ENCODE results near the gene ALDH1A1.

Gene ALDH1A1

DNA sequence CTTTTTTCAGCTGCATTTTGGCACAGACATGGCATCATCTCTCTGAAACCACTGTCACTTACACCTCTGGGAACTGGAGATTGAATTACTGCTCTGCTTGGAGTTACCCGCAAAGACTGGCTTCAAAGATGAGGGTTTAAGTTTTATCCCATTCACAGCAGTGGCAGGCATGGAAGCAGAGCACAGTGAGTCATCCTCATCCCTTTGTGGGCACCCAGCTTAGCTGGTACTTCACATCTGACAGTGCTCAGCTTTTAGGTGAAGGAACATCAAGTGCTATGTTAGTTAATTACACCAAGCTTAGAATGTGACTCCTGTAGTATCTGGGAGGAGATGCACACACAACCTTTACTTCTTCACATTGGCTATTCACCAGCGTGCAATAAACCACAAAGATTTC lies 24.8 kb upstream of the ALDH1A1 start:
- no peak for TF ChIP-seq POLR2AphosphoS5 (IDR thresholded peaks at IDR 0.05; ENCODE audit: low read depth, low read length)
- no peak for TF ChIP-seq TAF1 (IDR thresholded peaks at IDR 0.05; ENCODE audit: borderline replicate concordance, insufficient read depth, low read length)
- TF ChIP-seq, protein P1, sequence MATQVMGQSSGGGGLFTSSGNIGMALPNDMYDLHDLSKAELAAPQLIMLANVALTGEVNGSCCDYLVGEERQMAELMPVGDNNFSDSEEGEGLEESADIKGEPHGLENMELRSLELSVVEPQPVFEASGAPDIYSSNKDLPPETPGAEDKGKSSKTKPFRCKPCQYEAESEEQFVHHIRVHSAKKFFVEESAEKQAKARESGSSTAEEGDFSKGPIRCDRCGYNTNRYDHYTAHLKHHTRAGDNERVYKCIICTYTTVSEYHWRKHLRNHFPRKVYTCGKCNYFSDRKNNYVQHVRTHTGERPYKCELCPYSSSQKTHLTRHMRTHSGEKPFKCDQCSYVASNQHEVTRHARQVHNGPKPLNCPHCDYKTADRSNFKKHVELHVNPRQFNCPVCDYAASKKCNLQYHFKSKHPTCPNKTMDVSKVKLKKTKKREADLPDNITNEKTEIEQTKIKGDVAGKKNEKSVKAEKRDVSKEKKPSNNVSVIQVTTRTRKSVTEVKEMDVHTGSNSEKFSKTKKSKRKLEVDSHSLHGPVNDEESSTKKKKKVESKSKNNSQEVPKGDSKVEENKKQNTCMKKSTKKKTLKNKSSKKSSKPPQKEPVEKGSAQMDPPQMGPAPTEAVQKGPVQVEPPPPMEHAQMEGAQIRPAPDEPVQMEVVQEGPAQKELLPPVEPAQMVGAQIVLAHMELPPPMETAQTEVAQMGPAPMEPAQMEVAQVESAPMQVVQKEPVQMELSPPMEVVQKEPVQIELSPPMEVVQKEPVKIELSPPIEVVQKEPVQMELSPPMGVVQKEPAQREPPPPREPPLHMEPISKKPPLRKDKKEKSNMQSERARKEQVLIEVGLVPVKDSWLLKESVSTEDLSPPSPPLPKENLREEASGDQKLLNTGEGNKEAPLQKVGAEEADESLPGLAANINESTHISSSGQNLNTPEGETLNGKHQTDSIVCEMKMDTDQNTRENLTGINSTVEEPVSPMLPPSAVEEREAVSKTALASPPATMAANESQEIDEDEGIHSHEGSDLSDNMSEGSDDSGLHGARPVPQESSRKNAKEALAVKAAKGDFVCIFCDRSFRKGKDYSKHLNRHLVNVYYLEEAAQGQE (IDR thresholded peaks at IDR 0.05; ENCODE audit: insufficient read depth in 1 of 2, low read depth in 2 of 2, low read length in 2 of 2), result no peak
- no peak for TF ChIP-seq SIN3A (IDR thresholded peaks at IDR 0.05; ENCODE audit: borderline replicate concordance, insufficient read depth, low read length)
- no peak for TF ChIP-seq FOXP2 (optimal IDR thresholded peaks at IDR 0.05; ENCODE audit: borderline replicate concordance, extremely low read depth, extremely low read length, insufficient read depth)

DNA sequence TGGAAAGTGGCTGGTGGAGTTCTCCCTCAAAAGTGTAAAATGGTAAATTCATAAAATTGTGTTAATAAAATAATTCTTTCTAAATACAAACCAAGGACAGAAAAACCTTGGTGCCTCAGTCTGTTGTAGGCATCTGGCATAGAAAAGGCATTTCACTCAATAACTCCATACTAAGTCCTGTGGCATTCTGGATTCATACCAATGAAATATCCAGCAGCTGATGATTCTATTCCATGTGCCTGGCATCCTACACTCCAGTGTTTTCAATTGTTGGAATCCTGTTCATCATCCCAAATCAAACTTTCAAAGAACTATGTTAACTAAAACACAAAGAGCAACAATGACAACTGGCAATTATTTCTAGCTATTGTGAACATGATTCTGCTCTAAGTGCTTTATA lies 21.6 kb upstream of the ALDH1A1 start:
- no peak for TF ChIP-seq SIN3A (IDR thresholded peaks at IDR 0.05; ENCODE audit: borderline replicate concordance, insufficient read depth, low read length)
- TF ChIP-seq POLR2AphosphoS5 (IDR thresholded peaks at IDR 0.05; ENCODE audit: low read depth, low read length), result no peak
- TF ChIP-seq, protein P1 (IDR thresholded peaks at IDR 0.05; ENCODE audit: insufficient read depth in 1 of 2, low read depth in 2 of 2, low read length in 2 of 2), result no peak
- TF ChIP-seq FOXP2 (optimal IDR thresholded peaks at IDR 0.05; ENCODE audit: borderline replicate concordance, extremely low read depth, extremely low read length, insufficient read depth), result no peak
- TF ChIP-seq TAF1 (IDR thresholded peaks at IDR 0.05; ENCODE audit: borderline replicate concordance, insufficient read depth, low read length), result no peak

DNA sequence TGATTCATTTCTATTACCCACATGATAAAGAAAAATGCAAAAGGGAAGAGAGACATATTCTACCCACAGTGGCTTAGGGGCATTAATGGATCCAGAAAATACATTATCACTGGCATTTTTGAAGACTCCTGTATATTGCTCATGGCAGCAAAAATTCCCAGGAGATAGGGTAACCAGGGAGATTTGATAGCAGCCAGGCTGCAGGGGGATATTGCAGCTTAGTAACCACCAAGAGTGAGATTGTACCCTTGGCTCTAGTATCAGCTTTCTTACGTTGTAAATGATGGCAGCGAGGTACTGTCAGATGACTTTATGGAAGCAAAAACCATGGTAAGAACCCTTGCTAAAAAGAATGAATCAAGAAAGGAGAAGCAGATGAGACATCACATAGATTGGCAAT lies 19.8 kb upstream of the ALDH1A1 start:
- TF ChIP-seq TAF1 (IDR thresholded peaks at IDR 0.05; ENCODE audit: borderline replicate concordance, insufficient read depth, low read length) (no peak), SIN3A (IDR thresholded peaks at IDR 0.05; ENCODE audit: borderline replicate concordance, insufficient read depth, low read length) (no peak), POLR2AphosphoS5 (IDR thresholded peaks at IDR 0.05; ENCODE audit: low read depth, low read length) (no peak), FOXP2 (optimal IDR thresholded peaks at IDR 0.05; ENCODE audit: borderline replicate concordance, extremely low read depth, extremely low read length, insufficient read depth) (no peak)
- TF ChIP-seq, protein P1 (IDR thresholded peaks at IDR 0.05; ENCODE audit: insufficient read depth in 1 of 2, low read depth in 2 of 2, low read length in 2 of 2), result no peak

DNA sequence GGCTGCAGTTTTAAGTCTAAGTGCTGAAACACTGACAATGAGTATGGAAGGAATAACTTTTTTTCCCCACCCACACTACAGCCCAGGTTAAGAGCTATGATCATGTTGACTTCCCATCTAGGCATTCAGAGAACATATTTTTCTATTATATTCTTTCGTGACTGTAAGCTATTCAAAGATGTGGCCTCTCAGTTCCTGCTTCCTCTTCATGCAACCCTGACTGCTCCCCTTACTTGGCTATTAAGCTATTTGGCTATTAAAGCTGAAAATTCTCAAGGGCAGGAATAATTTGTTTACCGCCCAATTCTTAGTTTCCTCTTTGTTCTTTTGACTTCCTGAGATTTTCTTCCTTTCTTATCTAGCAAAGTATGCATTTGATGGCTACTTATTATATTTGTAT lies 18.6 kb upstream of the ALDH1A1 start:
- TF ChIP-seq SIN3A (IDR thresholded peaks at IDR 0.05; ENCODE audit: borderline replicate concordance, insufficient read depth, low read length) (no peak), POLR2AphosphoS5 (IDR thresholded peaks at IDR 0.05; ENCODE audit: low read depth, low read length) (no peak), FOXP2 (optimal IDR thresholded peaks at IDR 0.05; ENCODE audit: borderline replicate concordance, extremely low read depth, extremely low read length, insufficient read depth) (no peak), TAF1 (IDR thresholded peaks at IDR 0.05; ENCODE audit: borderline replicate concordance, insufficient read depth, low read length) (no peak)
- TF ChIP-seq, protein P1 (IDR thresholded peaks at IDR 0.05; ENCODE audit: insufficient read depth in 1 of 2, low read depth in 2 of 2, low read length in 2 of 2), result no peak

DNA sequence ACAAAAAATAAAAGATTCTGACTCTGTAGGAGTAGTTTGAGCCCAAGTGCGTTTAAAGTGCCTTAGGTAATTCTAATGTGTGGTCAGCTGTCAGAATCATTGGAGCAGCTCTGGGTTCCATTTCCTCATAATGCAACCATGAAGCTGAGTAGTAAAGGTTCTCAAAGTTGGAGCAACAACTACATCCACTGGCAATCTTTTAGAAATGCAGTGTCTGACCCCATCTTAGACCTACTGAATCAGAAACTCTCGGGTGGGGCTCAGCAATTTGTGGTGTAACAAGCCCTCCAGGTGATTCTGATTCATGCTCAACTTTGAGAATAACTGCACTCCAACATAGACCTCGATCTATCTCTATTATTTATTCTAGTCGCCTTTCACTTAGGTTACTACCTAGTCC lies 7.6 kb upstream of the ALDH1A1 start:
- TF ChIP-seq SIN3A (IDR thresholded peaks at IDR 0.05; ENCODE audit: borderline replicate concordance, insufficient read depth, low read length), result no peak
- TF ChIP-seq, protein P1 (IDR thresholded peaks at IDR 0.05; ENCODE audit: insufficient read depth in 1 of 2, low read depth in 2 of 2, low read length in 2 of 2), result no peak
- no peak for TF ChIP-seq FOXP2 (optimal IDR thresholded peaks at IDR 0.05; ENCODE audit: borderline replicate concordance, extremely low read depth, extremely low read length, insufficient read depth)
- TF ChIP-seq POLR2AphosphoS5 (IDR thresholded peaks at IDR 0.05; ENCODE audit: low read depth, low read length), result no peak
- no peak for TF ChIP-seq TAF1 (IDR thresholded peaks at IDR 0.05; ENCODE audit: borderline replicate concordance, insufficient read depth, low read length)
